Measurements from ENCODE around the gene MTA3.

GRCh38 chr2:42645551-42645950 is 77.1 kb downstream of the MTA3 start:
- no peak for TF ChIP-seq CTCF (IDR thresholded peaks at IDR 0.05)
- no peak for TF ChIP-seq POLR2A (IDR thresholded peaks at IDR 0.05)
